Panc1 (cell line): ENCODE data around the gene CACNG3. TPM values are rescaled to one million over a fixed set of nuclear protein-coding genes. Genes with fewer than 3 reads are reported as not detected.

Experiments used
- ATAC-seq: fragments of 200-7000 bp; cut with Tn5 transposase; 2 replicates; pipeline ENCODE4 v1.9.1; 2020; ENCODE audit warnings: mild to moderate bottlenecking, moderate library complexity
- BruUV-seq: library from RNA; stranded (reverse); fragments of 400-500 nt; replicated peaks from 2 replicates; lab custom pipeline; 2021; lab: Mats Ljungman, UMichigan
- CTCF ChIA-PET: fragments of 300-600 bp; sonication (Branson Sonifier 250); formaldehyde crosslinking; loops from one replicate; lab custom pipeline; 2022; ENCODE audit warnings: antibody characterized with exemption; lab: Charles Lee
- POLR2A ChIA-PET: fragments of 300-600 bp; sonication (Branson Sonifier 250); formaldehyde crosslinking; loops from one replicate; lab custom pipeline; 2022; ENCODE audit warnings: antibody characterized with exemption; lab: Charles Lee
- DNase-seq: peaks from one replicate; pipeline ENCODE4 v3.0.0-alpha.2; 2010; ENCODE audit warnings: low read depth, low spot score
- H3K27ac ChIP-seq: 2 replicates; pipeline ENCODE4 v1.5.1; 2011; ENCODE audit warnings: mild to moderate bottlenecking, low read length, inconsistent platforms
- H3K27me3 ChIP-seq: fragments of 200-500 bp; sonication (Bioruptor generic); 2 replicates; pipeline ENCODE4 v1.6.0; 2014; ENCODE audit warnings: low read length, inconsistent platforms; ENCODE audit not compliant: control insufficient read depth, insufficient read depth
- H3K36me3 ChIP-seq: fragments of 200-500 bp; sonication (Bioruptor generic); 2 replicates; pipeline ENCODE4 v1.5.1; 2014; ENCODE audit warnings: inconsistent platforms, mild to moderate bottlenecking, low read length, moderate library complexity; ENCODE audit not compliant: control insufficient read depth, insufficient read depth
- H3K4me1 ChIP-seq: 2 replicates; pipeline ENCODE4 v1.5.1; 2011; ENCODE audit warnings: inconsistent platforms, mild to moderate bottlenecking, low read length, moderate library complexity; ENCODE audit not compliant: control insufficient read depth, insufficient read depth
- H3K4me3 ChIP-seq, 2 experiments: 2 replicates each; pipeline ENCODE4 v1.5.1; 2011 to 2012; ENCODE audit warnings: low read depth in 2 of 2, low read length in 2 of 2, mild to moderate bottlenecking in 2 of 2, inconsistent platforms in 1 of 2, moderate library complexity in 1 of 2
- H3K9me3 ChIP-seq: fragments of 200-500 bp; sonication (Bioruptor generic); 2 replicates; pipeline ENCODE4 v1.5.1; 2014; ENCODE audit warnings: low read depth, mild to moderate bottlenecking, inconsistent platforms, low read length, moderate library complexity; ENCODE audit not compliant: control insufficient read depth, insufficient read depth
- POLR2AphosphoS5 ChIP-seq: IDR thresholded peaks from 2 replicates; pipeline ENCODE4 v1.6.1; 2012; ENCODE audit warnings: mild to moderate bottlenecking, low read depth, low read length, moderate library complexity
- SIN3A ChIP-seq: IDR thresholded peaks from 2 replicates; pipeline ENCODE4 v1.6.1; 2012; ENCODE audit warnings: low read depth, mild to moderate bottlenecking, low read length, moderate library complexity, borderline replicate concordance; ENCODE audit not compliant: insufficient read depth
- TCF7L2 ChIP-seq: IDR thresholded peaks from 2 replicates; pipeline ENCODE4 v1.6.1; 2011; ENCODE audit warnings: mild to moderate bottlenecking, low read depth, low read length, inconsistent platforms
- in situ Hi-C: cut with HindIII; loops from 2 replicates; pipeline ENCODE4 v1.10.0; 2016; ENCODE audit warnings: low sequenced_read_pairs, low pct_unique_long_range_greater_than_20kb
- intact Hi-C: fragments of 100-400 bp; cut with micrococcal nuclease; formaldehyde crosslinking; loops from one replicate; pipeline ENCODE4 v1.10.0; 2022; ENCODE audit not compliant: unreplicated experiment
- total RNA-seq: library from RNA; stranded (reverse); gene quantifications from one replicate; pipeline ENCODE4 v1.2.1, GENCODE V29; 2021; ENCODE audit not compliant: unreplicated experiment
- TF ChIP-seq, protein P1 (sequence below): fragments of 450-650 bp; IDR thresholded peaks from 2 replicates; pipeline ENCODE4 v1.5.1; 2017; ENCODE audit warnings: mild to moderate bottlenecking
- TF ChIP-seq, protein P2 (sequence below), 2 experiments: IDR thresholded peaks; 2 replicates each; pipeline ENCODE4 v1.6.1; 2011 to 2012; ENCODE audit warnings: low read depth in 2 of 2, control low read depth in 1 of 2, low read length in 1 of 2, mild to moderate bottlenecking in 1 of 2, moderate library complexity in 1 of 2; ENCODE audit not compliant: insufficient read depth in 1 of 2

The CACNG3 gene
- total RNA-seq, 1 experiment from 2014 or later: not detected

DNA sequence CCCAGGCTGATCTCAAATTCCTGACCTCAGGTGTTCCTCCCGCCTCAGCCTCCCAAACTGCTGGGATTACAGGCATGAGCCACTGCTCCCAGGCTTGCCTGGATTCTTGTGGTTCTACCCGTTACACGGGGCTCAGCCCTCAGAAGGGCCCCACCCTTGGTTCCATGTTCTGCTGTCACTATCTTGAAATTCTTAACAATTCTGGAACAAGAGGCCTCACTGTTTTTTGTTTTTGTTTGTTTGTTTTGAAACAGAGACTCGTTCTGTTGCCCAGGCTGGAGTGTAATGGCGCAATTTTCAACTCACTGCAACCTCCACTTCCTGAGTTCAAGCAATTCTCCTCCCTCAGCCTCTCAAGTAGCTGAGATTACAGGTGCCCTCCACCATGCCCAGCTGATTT is 96.6 kb downstream of the CACNG3 start:
- intact Hi-C loops: no loop called here
- no peaks in the 10 kb centered on the region for H3K9me3 ChIP-seq
- ATAC-seq: no peak
- ChIA-PET POLR2A (interaction anchor here (0.7 kb wide), 1 partner anchor 68 kb away, joined by 3 read pairs; no protein-coding TSS in a partner anchor), CTCF (no interaction called here)
- H3K27me3 ChIP-seq: no peaks in the 10 kb centered on the region
- in situ Hi-C loops: no loop called here
- TF ChIP-seq, protein P1, sequence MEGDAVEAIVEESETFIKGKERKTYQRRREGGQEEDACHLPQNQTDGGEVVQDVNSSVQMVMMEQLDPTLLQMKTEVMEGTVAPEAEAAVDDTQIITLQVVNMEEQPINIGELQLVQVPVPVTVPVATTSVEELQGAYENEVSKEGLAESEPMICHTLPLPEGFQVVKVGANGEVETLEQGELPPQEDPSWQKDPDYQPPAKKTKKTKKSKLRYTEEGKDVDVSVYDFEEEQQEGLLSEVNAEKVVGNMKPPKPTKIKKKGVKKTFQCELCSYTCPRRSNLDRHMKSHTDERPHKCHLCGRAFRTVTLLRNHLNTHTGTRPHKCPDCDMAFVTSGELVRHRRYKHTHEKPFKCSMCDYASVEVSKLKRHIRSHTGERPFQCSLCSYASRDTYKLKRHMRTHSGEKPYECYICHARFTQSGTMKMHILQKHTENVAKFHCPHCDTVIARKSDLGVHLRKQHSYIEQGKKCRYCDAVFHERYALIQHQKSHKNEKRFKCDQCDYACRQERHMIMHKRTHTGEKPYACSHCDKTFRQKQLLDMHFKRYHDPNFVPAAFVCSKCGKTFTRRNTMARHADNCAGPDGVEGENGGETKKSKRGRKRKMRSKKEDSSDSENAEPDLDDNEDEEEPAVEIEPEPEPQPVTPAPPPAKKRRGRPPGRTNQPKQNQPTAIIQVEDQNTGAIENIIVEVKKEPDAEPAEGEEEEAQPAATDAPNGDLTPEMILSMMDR: no peak
- TF ChIP-seq, protein P2, sequence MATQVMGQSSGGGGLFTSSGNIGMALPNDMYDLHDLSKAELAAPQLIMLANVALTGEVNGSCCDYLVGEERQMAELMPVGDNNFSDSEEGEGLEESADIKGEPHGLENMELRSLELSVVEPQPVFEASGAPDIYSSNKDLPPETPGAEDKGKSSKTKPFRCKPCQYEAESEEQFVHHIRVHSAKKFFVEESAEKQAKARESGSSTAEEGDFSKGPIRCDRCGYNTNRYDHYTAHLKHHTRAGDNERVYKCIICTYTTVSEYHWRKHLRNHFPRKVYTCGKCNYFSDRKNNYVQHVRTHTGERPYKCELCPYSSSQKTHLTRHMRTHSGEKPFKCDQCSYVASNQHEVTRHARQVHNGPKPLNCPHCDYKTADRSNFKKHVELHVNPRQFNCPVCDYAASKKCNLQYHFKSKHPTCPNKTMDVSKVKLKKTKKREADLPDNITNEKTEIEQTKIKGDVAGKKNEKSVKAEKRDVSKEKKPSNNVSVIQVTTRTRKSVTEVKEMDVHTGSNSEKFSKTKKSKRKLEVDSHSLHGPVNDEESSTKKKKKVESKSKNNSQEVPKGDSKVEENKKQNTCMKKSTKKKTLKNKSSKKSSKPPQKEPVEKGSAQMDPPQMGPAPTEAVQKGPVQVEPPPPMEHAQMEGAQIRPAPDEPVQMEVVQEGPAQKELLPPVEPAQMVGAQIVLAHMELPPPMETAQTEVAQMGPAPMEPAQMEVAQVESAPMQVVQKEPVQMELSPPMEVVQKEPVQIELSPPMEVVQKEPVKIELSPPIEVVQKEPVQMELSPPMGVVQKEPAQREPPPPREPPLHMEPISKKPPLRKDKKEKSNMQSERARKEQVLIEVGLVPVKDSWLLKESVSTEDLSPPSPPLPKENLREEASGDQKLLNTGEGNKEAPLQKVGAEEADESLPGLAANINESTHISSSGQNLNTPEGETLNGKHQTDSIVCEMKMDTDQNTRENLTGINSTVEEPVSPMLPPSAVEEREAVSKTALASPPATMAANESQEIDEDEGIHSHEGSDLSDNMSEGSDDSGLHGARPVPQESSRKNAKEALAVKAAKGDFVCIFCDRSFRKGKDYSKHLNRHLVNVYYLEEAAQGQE (IDR thresholded peaks at IDR 0.05; ENCODE audit: insufficient read depth in 1 of 2, low read depth in 2 of 2, low read length in 1 of 2): no peak
- TF ChIP-seq SIN3A (no peak), TCF7L2 (no peak), POLR2AphosphoS5 (no peak)
- no peak overlapping the region for H3K4me3 ChIP-seq
- BruUV-seq: no TSS peak
- H3K4me1 ChIP-seq: no peaks in the 10 kb centered on the region
- no peaks in the 10 kb centered on the region for H3K36me3 ChIP-seq
- no peak overlapping the region for H3K27ac ChIP-seq
- DNase-seq: no peak

DNA sequence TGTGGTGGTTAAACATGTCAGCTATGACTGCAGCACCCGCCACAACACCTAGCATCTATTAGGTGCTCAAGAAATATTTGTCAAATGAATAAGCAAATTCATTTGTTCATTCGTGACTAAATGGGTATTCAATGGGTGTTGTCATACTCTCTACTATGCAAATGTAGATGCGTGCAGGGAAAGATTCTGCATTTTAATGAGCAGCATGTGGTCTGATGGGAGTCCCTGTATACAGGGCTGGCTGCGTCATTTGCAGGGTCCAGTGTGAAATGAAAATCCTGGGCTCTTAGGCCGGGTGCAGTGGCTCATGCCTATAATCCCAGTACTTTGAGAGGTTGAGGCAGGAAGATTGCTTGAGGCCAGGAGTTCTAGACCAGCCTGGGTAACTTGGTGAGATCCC is 97.5 kb downstream of the CACNG3 start:
- TF ChIP-seq, protein P1: no peak
- no peak for TF ChIP-seq TCF7L2
- TF ChIP-seq, protein P2 (IDR thresholded peaks at IDR 0.05; ENCODE audit: insufficient read depth in 1 of 2, low read depth in 2 of 2, low read length in 1 of 2): no peak
- no peak for TF ChIP-seq POLR2AphosphoS5
- BruUV-seq: no TSS peak
- intact Hi-C loops (no loop called here), in situ Hi-C loops (no loop called here)
- no peaks in the 10 kb centered on the region for H3K4me1 ChIP-seq
- no peaks in the 10 kb centered on the region for H3K36me3 ChIP-seq
- ChIA-PET CTCF (no interaction called here), POLR2A (no interaction called here)
- DNase-seq: no peak
- ATAC-seq: no peak
- no peak overlapping the region for H3K4me3 ChIP-seq
- no peak overlapping the region for H3K27ac ChIP-seq
- H3K27me3 ChIP-seq: 0 out of 2 replicates have a peak, but pooled peaks cover 3% of the 10 kb centered on the region
- H3K9me3 ChIP-seq: no peaks in the 10 kb centered on the region
